Fibroblast of lung (primary cell): ENCODE results near the gene GCK. TPM values are rescaled to one million over a fixed set of nuclear protein-coding genes. Genes with fewer than 3 reads are reported as not detected.

ENCODE experiments used
- DNase-seq, 2 donors: peaks; one replicate each; pipeline versions ENCODE4 v3.0.0 to v3.0.0-alpha.2; 2010; ENCODE audit warnings: low read depth in 2 of 2
- H2AFZ ChIP-seq: 2 replicates; pipeline ENCODE4 v1.5.1; 2012; ENCODE audit warnings: low read length, control low read depth, inconsistent platforms
- H3K27ac ChIP-seq: 2 replicates; pipeline ENCODE4 v1.5.1; 2011; ENCODE audit warnings: low read length, control low read depth; ENCODE audit not compliant: insufficient read depth
- H3K27me3 ChIP-seq: 2 replicates; pipeline ENCODE4 v1.5.1; 2011; ENCODE audit warnings: mild to moderate bottlenecking, low read length; ENCODE audit not compliant: control insufficient read depth, insufficient read depth
- H3K36me3 ChIP-seq: 2 replicates; pipeline ENCODE4 v1.5.1; 2011; ENCODE audit warnings: low read length; ENCODE audit not compliant: control insufficient read depth, insufficient read depth
- H3K4me1 ChIP-seq: 2 replicates; pipeline ENCODE4 v1.5.1; 2011; ENCODE audit warnings: low read length; ENCODE audit not compliant: control insufficient read depth, insufficient read depth; ENCODE audit errors: extremely low read depth
- H3K4me2 ChIP-seq: 2 replicates; pipeline ENCODE4 v1.5.1; 2011; ENCODE audit warnings: low read length, control low read depth; ENCODE audit not compliant: insufficient read depth; ENCODE audit errors: extremely low read depth
- H3K4me3 ChIP-seq, 4 experiments: fragments of 200-600 bp in 1 of 4; sonication (generic) in 1 of 4; replicated peaks in 1 of 4; 2 replicates each; pipeline ENCODE4 v1.5.1; 2011 to 2016; ENCODE audit warnings: low read length in 4 of 4, low read depth in 3 of 4, mild to moderate bottlenecking in 3 of 4, control low read depth in 2 of 4, inconsistent platforms in 1 of 4, mixed read lengths in 1 of 4; ENCODE audit not compliant: insufficient read depth in 1 of 4; ENCODE audit errors: control extremely low read depth in 1 of 4
- H3K79me2 ChIP-seq: 2 replicates; pipeline ENCODE4 v1.5.1; 2012; ENCODE audit warnings: mild to moderate bottlenecking, low read length, inconsistent platforms; ENCODE audit not compliant: control insufficient read depth, insufficient read depth
- H3K9ac ChIP-seq: 2 replicates; pipeline ENCODE4 v1.5.1; 2011; ENCODE audit warnings: mild to moderate bottlenecking, low read length, control low read depth; ENCODE audit not compliant: insufficient read depth
- H3K9me3 ChIP-seq: 2 replicates; pipeline ENCODE4 v1.5.1; 2012; ENCODE audit warnings: low read depth, low read length; ENCODE audit not compliant: control insufficient read depth, insufficient read depth
- H4K20me1 ChIP-seq: 2 replicates; pipeline ENCODE4 v1.5.1; 2011; ENCODE audit warnings: low read length; ENCODE audit not compliant: control insufficient read depth, insufficient read depth; ENCODE audit errors: extremely low read depth
- CTCF ChIP-seq, 2 donors: IDR thresholded peaks in 1 of 2; conservative IDR thresholded peaks in 1 of 2; 1 replicate in 1 of 2; 2 replicates in 1 of 2; pipeline ENCODE4 v1.5.1; 2011 to 2012; ENCODE audit warnings: low read length in 2 of 2, control low read depth in 1 of 2, inconsistent platforms in 1 of 2, low read depth in 1 of 2, mild to moderate bottlenecking in 1 of 2
- EZH2 ChIP-seq: IDR thresholded peaks from 2 replicates; pipeline ENCODE4 v1.5.1; 2012; ENCODE audit warnings: low read length, control low read depth, mild to moderate bottlenecking; ENCODE audit errors: missing control alignments
- polyA plus RNA-seq, 2 donors: library from polyadenylated mRNA; depleted of rRNA in 1 of 2; stranded (reverse) in 1 of 2; unstranded in 1 of 2; fragments of >200 nt; gene quantifications; 2 replicates each; pipeline ENCODE4 v1.2.1, GENCODE V29; 2011 to 2012; ENCODE audit warnings: missing spikeins in 1 of 2
- total RNA-seq: library from RNA; depleted of rRNA; stranded (reverse); fragments of >200 nt; gene quantifications from 2 replicates; pipeline ENCODE4 v1.2.1, GENCODE V29; 2014

GCK gene
- total and polyA plus RNA-seq, 2 donors (not counting 1 experiment from before 2014, with no cell fraction given) = 0.14 to 1.7 TPM

- Histone ChIP-seq H4K20me1 (no peaks in the 10 kb centered on the region), H3K27me3 (peaks cover 9% of the 10 kb centered on the region), H3K36me3 (no peaks in the 10 kb centered on the region), H3K79me2 (no peaks in the 10 kb centered on the region), H2AFZ (no peak overlapping the region), H3K27ac (no peak overlapping the region), H3K4me2 (no peak overlapping the region), H3K9ac (no peak overlapping the region), H3K4me3 (no peak overlapping the region), H3K4me1 (peaks cover under 1% of the 10 kb centered on the region), H3K9me3 (no peaks in the 10 kb centered on the region)
- TF ChIP-seq CTCF (conservative IDR thresholded peaks at IDR 0.05 in 1 of 2, IDR thresholded peaks at IDR 0.05 in 1 of 2; ENCODE audit: low read depth in 1 of 2, low read length in 2 of 2) (no peak), EZH2 (no peak)
- no peak for DNase-seq
These were observed 994 bp upstream of the GCK start for GRCh38 chr7:44189993-44190872.

- no peak for DNase-seq
- Histone ChIP-seq H3K27ac (no peak overlapping the region), H4K20me1 (no peaks in the 10 kb centered on the region)
These were observed 586 bp downstream of the GCK start for GRCh38 chr7:44188480-44189225.

More at GRCh38 chr7:44188480-44189225, 586 bp downstream of the GCK start:
- Histone ChIP-seq H2AFZ (no peak overlapping the region), H3K9ac (no peak overlapping the region), H3K9me3 (no peaks in the 10 kb centered on the region), H3K27me3 (peaks cover 9% of the 10 kb centered on the region), H3K4me3 (no peak overlapping the region), H3K79me2 (no peaks in the 10 kb centered on the region), H3K4me1 (peaks cover 4% of the 10 kb centered on the region), H3K4me2 (no peak overlapping the region), H3K36me3 (no peaks in the 10 kb centered on the region)
- no peak for TF ChIP-seq EZH2
- TF ChIP-seq CTCF (conservative IDR thresholded peaks at IDR 0.05 in 1 of 2, IDR thresholded peaks at IDR 0.05 in 1 of 2; ENCODE audit: low read depth in 1 of 2, low read length in 2 of 2) = no peak
